ENCODE results near the gene MYH11. TPM values are rescaled to one million over a fixed set of nuclear protein-coding genes. Genes with fewer than 3 reads are reported as not detected.
"Not testable (repeated sequence)": the region's sequence is repeated elsewhere in the genome, so short reads cannot be mapped to it uniquely, and the experiment has no call there.

The MYH11 gene
- total RNA-seq, 1 donor from 2014 or later = under 0.01 TPM

- no peak for DNase-seq
Observed at GRCh38 chr16:15667091-15667742, 189.6 kb downstream of the MYH11 start.

- no peak for DNase-seq
Observed at GRCh38 chr16:15665107-15665506, 191.7 kb downstream of the MYH11 start.

GRCh38 chr16:15660203-15660601, 196.6 kb downstream of the MYH11 start:
- DNase-seq = no peak

- DNase-seq = no peak
Observed at GRCh38 chr16:15658556-15658955, 198.3 kb downstream of the MYH11 start.

- no peak for DNase-seq
Observed at GRCh38 chr16:15658149-15658548, 198.7 kb downstream of the MYH11 start.

- DNase-seq = not testable (repeated sequence)
Observed at GRCh38 chr16:15655561-15655960, 201.3 kb downstream of the MYH11 start.

- DNase-seq = no peak
Observed at GRCh38 chr16:15654591-15654990, 202.2 kb downstream of the MYH11 start.

GRCh38 chr16:15653227-15653626, 203.6 kb downstream of the MYH11 start:
- no peak for DNase-seq

Small RNA genes within 50 kb of the gene (small RNA-seq; reads per million reads assigned to genes)
- gene RNU6-213P = not detected

Other genes starting within 250 kb of the MYH11 start
- gene MARF1, start 213.9 kb downstream of the MYH11 start, total RNA-seq = 24.0 TPM
- 4.2 TPM for gene NDE1, start 206.8 kb downstream of the MYH11 start, total RNA-seq
- gene CEP20, start 31.6 kb upstream of the MYH11 start, total RNA-seq = 38.2 TPM
- gene ABCC1, start 92.6 kb upstream of the MYH11 start, total RNA-seq = 10.5 TPM

Measured in occipital lobe (tissue), 3 donors.